Left ventricle myocardium inferior (tissue), 1 donor: ENCODE measurements around the gene GYS1. TPM values are rescaled to one million over a fixed set of nuclear protein-coding genes. Genes with fewer than 3 reads are reported as not detected.
A peak's percentile ranks its signal among the peaks of the same experiment; 100 is the strongest.

Experiments used
- DNase-seq: peaks from one replicate; pipeline ENCODE4 v3.0.0-alpha.2; 2020
- H3K27ac ChIP-seq: fragments of 200-600 bp; replicated peaks from 2 replicates; pipeline ENCODE4 v1.8.0; 2021
- H3K27me3 ChIP-seq: fragments of 200-600 bp; 2 replicates; pipeline ENCODE4 v1.8.0; 2021; ENCODE audit warnings: low read depth
- H3K36me3 ChIP-seq: fragments of 200-600 bp; 2 replicates; pipeline ENCODE4 v1.8.0; 2021
- H3K4me1 ChIP-seq: fragments of 200-600 bp; 2 replicates; pipeline ENCODE4 v1.8.0; 2021
- H3K4me3 ChIP-seq: fragments of 200-600 bp; 2 replicates; pipeline ENCODE4 v1.8.0; 2021; ENCODE audit warnings: mild to moderate bottlenecking, moderate library complexity
- H3K9me3 ChIP-seq: fragments of 200-600 bp; replicated peaks from 2 replicates; pipeline ENCODE4 v1.8.0; 2021
- CTCF ChIP-seq: fragments of 200-600 bp; IDR thresholded peaks from 2 replicates; pipeline ENCODE4 v1.8.0; 2021; ENCODE audit warnings: antibody characterized with exemption, mild to moderate bottlenecking, borderline replicate concordance
- intact Hi-C: fragments of 100-400 bp; cut with micrococcal nuclease; formaldehyde crosslinking; loops from one replicate; pipeline ENCODE4 v1.11.0; 2022
- total RNA-seq: library from RNA; stranded (reverse); fragmentation: NEBNext Ultra II Directional; extraction: Animal tissue kit (Norgen Biotek cat#: 25700); gene quantifications from one replicate; pipeline ENCODE4 v1.2.1, GENCODE V29; 2021
- donor health status: DM: no; HTN: yes; CAD: no; lungs with severe emphysema.

The GYS1 gene
- total RNA-seq, 1 donor from 2014 or later: 138 TPM

- TF ChIP-seq CTCF: peak; percentile 69
- Histone ChIP-seq H3K4me3 (no peak overlapping the region), H3K36me3 (peaks cover 32% of the 10 kb centered on the region), H3K27me3 (no peaks in the 10 kb centered on the region), H3K27ac (no peak overlapping the region), H3K4me1 (peaks cover 6% of the 10 kb centered on the region), H3K9me3 (no peaks in the 10 kb centered on the region)
- intact Hi-C loops: no loop called here
- peak; percentile 38 for DNase-seq
Observed at GRCh38 chr19:48999481-49000325, 6.6 kb upstream of the GYS1 start.

DNA sequence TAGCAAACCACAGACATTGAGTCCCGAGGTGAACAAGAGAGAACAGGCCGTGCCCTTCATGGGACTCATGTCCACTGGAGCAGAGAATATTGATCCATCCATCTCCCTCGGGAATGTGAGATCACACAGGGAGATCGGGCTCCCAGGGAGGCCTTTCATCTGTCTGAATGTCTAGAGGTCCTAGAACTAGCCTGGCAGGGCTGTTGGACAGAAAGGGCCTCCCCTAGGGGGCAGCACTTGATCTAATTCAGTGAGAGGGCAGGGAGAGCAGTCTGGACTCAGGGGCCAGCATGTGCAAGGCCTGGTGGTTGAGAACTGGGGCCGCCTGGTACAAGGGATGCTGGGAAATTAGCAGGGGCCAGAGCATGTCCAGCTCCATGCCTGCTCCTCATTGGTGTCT lies 4.9 kb upstream of the GYS1 start:
- H3K27me3 ChIP-seq: no peaks in the 10 kb centered on the region
- peaks cover 14% of the 10 kb centered on the region for H3K36me3 ChIP-seq
- intact Hi-C loops: no loop called here
- peak; percentile 51 for TF ChIP-seq CTCF
- H3K4me1 ChIP-seq: peaks cover 17% of the 10 kb centered on the region
- DNase-seq: no peak
- no peak overlapping the region for H3K27ac ChIP-seq
- no peak overlapping the region for H3K4me3 ChIP-seq
- H3K9me3 ChIP-seq: no peaks in the 10 kb centered on the region

GRCh38 chr19:48994035-48994386 lies 902 bp upstream of the GYS1 start:
- TF ChIP-seq CTCF: no peak
- H3K36me3 ChIP-seq: peaks cover 4% of the 10 kb centered on the region
- peak overlapping the region; percentile 91 for H3K27ac ChIP-seq
- peaks cover 57% of the 10 kb centered on the region for H3K4me1 ChIP-seq
- DNase-seq: no peak
- no peaks in the 10 kb centered on the region for H3K9me3 ChIP-seq
- peak overlapping the region; percentile 72 for H3K4me3 ChIP-seq
- H3K27me3 ChIP-seq: no peaks in the 10 kb centered on the region
- intact Hi-C loops: no loop called here

GRCh38 chr19:48992581-48993174 lies 431 bp downstream of the GYS1 start:
- H3K4me1 ChIP-seq: peaks cover 64% of the 10 kb centered on the region
- DNase-seq: no peak
- intact Hi-C loops: no loop called here

More at GRCh38 chr19:48992581-48993174, 431 bp downstream of the GYS1 start:
- Histone ChIP-seq H3K4me3 (peak overlapping the region; percentile 72), H3K36me3 (peaks cover 16% of the 10 kb centered on the region), H3K9me3 (no peaks in the 10 kb centered on the region), H3K27me3 (no peaks in the 10 kb centered on the region), H3K27ac (peak overlapping the region; percentile 91)
- TF ChIP-seq CTCF: no peak
